H9 (cell line): ENCODE results near the gene RLN3. TPM values are rescaled to one million over a fixed set of nuclear protein-coding genes. Genes with fewer than 3 reads are reported as not detected.

Experiments
- DNase-seq: peaks from one replicate; pipeline ENCODE4 v3.0.0-alpha.2; 2017
- H2AFZ ChIP-seq: one replicate; pipeline ENCODE4 v1.6.1; 2013; ENCODE audit warnings: mild to moderate bottlenecking, low read length, control low read depth, moderate library complexity
- H2AK5ac ChIP-seq: 2 replicates; pipeline ENCODE4 v1.6.1; 2013; ENCODE audit warnings: low read length, control low read depth, mixed read lengths; ENCODE audit not compliant: insufficient read length
- H2BK120ac ChIP-seq: one replicate; pipeline ENCODE4 v1.6.1; 2013; ENCODE audit warnings: low read depth, mild to moderate bottlenecking, low read length, control low read depth, inconsistent platforms; ENCODE audit not compliant: poor library complexity, severe bottlenecking
- H2BK12ac ChIP-seq: 2 replicates; pipeline ENCODE4 v1.6.1; 2013; ENCODE audit warnings: low read length, control low read depth, mixed read lengths, low read depth; ENCODE audit not compliant: insufficient read length
- H2BK15ac ChIP-seq: 2 replicates; pipeline ENCODE4 v1.6.1; 2013; ENCODE audit warnings: low read depth, low read length, control low read depth
- H2BK20ac ChIP-seq: one replicate; pipeline ENCODE4 v1.6.1; 2013; ENCODE audit warnings: low read depth, mild to moderate bottlenecking, low read length, control low read depth, inconsistent platforms; ENCODE audit not compliant: poor library complexity, severe bottlenecking
- H2BK5ac ChIP-seq: 2 replicates; pipeline ENCODE4 v1.6.1; 2013; ENCODE audit warnings: low read length, control low read depth, mixed read lengths; ENCODE audit not compliant: insufficient read length
- H3K14ac ChIP-seq: 2 replicates; pipeline ENCODE4 v1.6.1; 2013; ENCODE audit warnings: low read length, control low read depth; ENCODE audit not compliant: insufficient read depth
- H3K18ac ChIP-seq: 2 replicates; pipeline ENCODE4 v1.6.1; 2013; ENCODE audit warnings: low read depth, mild to moderate bottlenecking, mixed read lengths, low read length, control low read depth; ENCODE audit not compliant: insufficient read length
- H3K23ac ChIP-seq: 2 replicates; pipeline ENCODE4 v1.6.1; 2013; ENCODE audit warnings: low read length, control low read depth, mixed read lengths, low read depth; ENCODE audit not compliant: insufficient read length
- H3K23me2 ChIP-seq: 2 replicates; pipeline ENCODE4 v1.6.1; 2013; ENCODE audit warnings: low read depth, mild to moderate bottlenecking, mixed read lengths, low read length, control low read depth; ENCODE audit not compliant: insufficient read length, poor library complexity, severe bottlenecking
- H3K27ac ChIP-seq: 2 replicates; pipeline ENCODE4 v1.5.1; 2013; ENCODE audit warnings: low read length, control low read depth, mixed read lengths, low read depth; ENCODE audit not compliant: insufficient read length
- H3K27me3 ChIP-seq: 2 replicates; pipeline ENCODE4 v1.6.1; 2013; ENCODE audit warnings: low read length, control low read depth, inconsistent platforms; ENCODE audit not compliant: insufficient read depth
- H3K4ac ChIP-seq: 2 replicates; pipeline ENCODE4 v1.6.1; 2013; ENCODE audit warnings: low read depth, mild to moderate bottlenecking, control low read depth, inconsistent platforms, low read length, moderate library complexity
- H3K4me1 ChIP-seq: 2 replicates; pipeline ENCODE4 v1.6.1; 2013; ENCODE audit warnings: low read length, control low read depth, inconsistent platforms; ENCODE audit not compliant: insufficient read depth
- H3K4me2 ChIP-seq: 2 replicates; pipeline ENCODE4 v1.6.1; 2013; ENCODE audit warnings: low read length, control low read depth, mixed read lengths; ENCODE audit not compliant: insufficient read length, insufficient read depth
- H3K56ac ChIP-seq: 2 replicates; pipeline ENCODE4 v1.6.1; 2013; ENCODE audit warnings: low read depth, mild to moderate bottlenecking, mixed read lengths, low read length, control low read depth; ENCODE audit not compliant: insufficient read length
- H3K79me1 ChIP-seq: 2 replicates; pipeline ENCODE4 v1.6.1; 2013; ENCODE audit warnings: low read depth, mild to moderate bottlenecking, moderate library complexity, low read length, control low read depth, inconsistent platforms; ENCODE audit not compliant: insufficient read depth, poor library complexity, severe bottlenecking
- H3K79me2 ChIP-seq: 2 replicates; pipeline ENCODE4 v1.6.1; 2013; ENCODE audit warnings: low read length, control low read depth, inconsistent platforms; ENCODE audit not compliant: insufficient read depth
- H3K9ac ChIP-seq: 2 replicates; pipeline ENCODE4 v1.6.1; 2013; ENCODE audit warnings: low read length, control low read depth, mixed read lengths; ENCODE audit not compliant: insufficient read length; ENCODE audit errors: extremely low read depth
- H3K9me3 ChIP-seq: one replicate; pipeline ENCODE4 v1.6.1; 2013; ENCODE audit warnings: low read depth, low read length, inconsistent platforms; ENCODE audit not compliant: control insufficient read depth
- H3T11ph ChIP-seq: one replicate; pipeline ENCODE4 v1.6.1; 2013; ENCODE audit warnings: mild to moderate bottlenecking, low read length, control low read depth, inconsistent platforms
- H4K20me1 ChIP-seq: one replicate; pipeline ENCODE4 v1.6.1; 2013; ENCODE audit not compliant: control insufficient read depth, insufficient read length, insufficient read depth
- H4K5ac ChIP-seq: 2 replicates; pipeline ENCODE4 v1.6.1; 2013; ENCODE audit warnings: low read depth, mild to moderate bottlenecking, mixed read lengths, low read length, control low read depth; ENCODE audit not compliant: insufficient read length
- H4K8ac ChIP-seq: replicated peaks from 2 replicates; pipeline ENCODE4 v1.6.1; 2013; ENCODE audit warnings: low read length, control low read depth, mixed read lengths, low read depth; ENCODE audit not compliant: insufficient read length
- H4K91ac ChIP-seq: 2 replicates; pipeline ENCODE4 v1.6.1; 2013; ENCODE audit warnings: low read depth, mild to moderate bottlenecking, moderate library complexity, mixed read lengths, low read length, control low read depth; ENCODE audit not compliant: insufficient read length
- H3K27ac Mint-ChIP-seq, 3 experiments: 2 replicates in 2 of 3; 3 replicates in 1 of 3; pipeline ENCODE4 v1.8.0; 2020 to 2021; ENCODE audit warnings: mixed read lengths in 3 of 3, mild to moderate bottlenecking in 1 of 3, moderate library complexity in 1 of 3
- H3K27me3 Mint-ChIP-seq: 2 replicates; pipeline ENCODE4 v1.8.0; 2021; ENCODE audit warnings: low read depth, mild to moderate bottlenecking, moderate library complexity, mixed read lengths
- H3K36me3 Mint-ChIP-seq, 3 experiments: 2 replicates in 2 of 3; 3 replicates in 1 of 3; pipeline ENCODE4 v1.8.0; 2020 to 2021; ENCODE audit warnings: low read depth in 3 of 3, mixed read lengths in 3 of 3; ENCODE audit not compliant: insufficient read depth in 1 of 3
- H3K4me1 Mint-ChIP-seq, 2 experiments: 2 replicates each; pipeline ENCODE4 v1.8.0; 2020; ENCODE audit warnings: mixed read lengths in 2 of 2
- H3K4me3 Mint-ChIP-seq, 2 experiments: 2 replicates in 1 of 2; 3 replicates in 1 of 2; pipeline ENCODE4 v1.8.0; 2020 to 2021; ENCODE audit warnings: mild to moderate bottlenecking in 2 of 2, mixed read lengths in 2 of 2, moderate library complexity in 1 of 2
- H3K9me3 Mint-ChIP-seq, 2 experiments: 2 replicates in 1 of 2; 3 replicates in 1 of 2; pipeline ENCODE4 v1.8.0; 2020; ENCODE audit warnings: mild to moderate bottlenecking in 2 of 2, mixed read lengths in 2 of 2, moderate library complexity in 1 of 2
- CTCF ChIP-seq: fragments of 200-600 bp; sonication (generic); conservative IDR thresholded peaks from 3 replicates; pipeline ENCODE4 v1.8.0; 2021; ENCODE audit warnings: antibody characterized with exemption, mild to moderate bottlenecking
- whole genome bisulfite sequencing: extraction: QIAGEN DNeasy Blood & Tissue Kit; methylation state at CpG from one replicate; pipeline ENCODE4 v1.1.7; 2013; ENCODE audit warnings: missing lambda C conversion rate, low lambda C conversion rate, mixed read lengths; ENCODE audit not compliant: insufficient read length; ENCODE audit errors: extremely low coverage; 5-methylcytosine and 5-hydroxymethylcytosine counted together
- total RNA-seq: library from RNA; stranded (reverse); gene quantifications from 2 replicates; pipeline ENCODE4 v1.2.1, GENCODE V29; 2021

Gene RLN3
- total RNA-seq, 1 experiment from 2014 or later, result not detected

- H4K5ac ChIP-seq, result no peak overlapping the region
- no peak overlapping the region for H3K4ac ChIP-seq
- H2BK12ac ChIP-seq, result no peak overlapping the region
- peak; percentile 93 for DNase-seq
- Mint-ChIP-seq H3K27me3 (no peaks in the 10 kb centered on the region), H3K4me1 (peaks cover 45 to 58% of the 10 kb centered on the region in 2 experiments), H3K27ac (peak overlapping the region; percentile 22 to 93 (median 72); a peak in 5 of 7 replicates), H3K4me3 (peak overlapping the region; percentile 35 to 53; a peak in 3 of 5 replicates), H3K9me3 (no peaks in the 10 kb centered on the region; a peak in 1 of 5 replicates), H3K36me3 (peaks cover 0 to 25% (median 13%) of the 10 kb centered on the region in 3 experiments; a peak in 6 of 7 replicates)
- H3K27ac ChIP-seq, result peak overlapping the region; percentile 22
- no peak for TF ChIP-seq CTCF
- H2AFZ ChIP-seq, result no peak overlapping the region
- H3K9me3 ChIP-seq, result no peaks in the 10 kb centered on the region
- H3K4me1 ChIP-seq, result peaks cover 3% of the 10 kb centered on the region; the same call in 1 of the 2 replicates
- H3T11ph ChIP-seq, result no peak overlapping the region
- H3K79me1 ChIP-seq, result no peaks in the 10 kb centered on the region
- no peaks in the 10 kb centered on the region for H4K20me1 ChIP-seq
- no peak overlapping the region for H2BK5ac ChIP-seq
- H2AK5ac ChIP-seq, result no peak overlapping the region
- WGBS, result no CpG with 5 or more reads among the region's 19 CpGs
- no peak overlapping the region for H4K8ac ChIP-seq
- H3K79me2 ChIP-seq, result no peaks in the 10 kb centered on the region
- peak overlapping the region; percentile 21 for H3K4me2 ChIP-seq
- H3K27me3 ChIP-seq, result no peaks in the 10 kb centered on the region
- H3K14ac ChIP-seq, result peak overlapping the region; percentile 33
- H2BK15ac ChIP-seq, result no peak overlapping the region
- no peak overlapping the region for H3K9ac ChIP-seq
- H3K23ac ChIP-seq, result no peak overlapping the region
- no peaks in the 10 kb centered on the region for H3K23me2 ChIP-seq
- H4K91ac ChIP-seq, result no peak overlapping the region
- peak overlapping the region; percentile 85 for H3K18ac ChIP-seq
- H2BK120ac ChIP-seq, result no peak overlapping the region
- no peak overlapping the region for H3K56ac ChIP-seq
- no peak overlapping the region for H2BK20ac ChIP-seq
These were observed 41.5 kb upstream of the RLN3 start for GRCh38 chr19:13986348-13986904.
